ENCODE data around the gene ANKH.

Gene ANKH

GRCh38 chr5:14859980-14860379 lies 11.6 kb downstream of the ANKH start:
- Histone ChIP-seq H3K4me3 (ENCODE audit: severe bottlenecking) (no peak overlapping the region), H3K4me1 (ENCODE audit: insufficient read depth, poor library complexity, severe bottlenecking) (no peaks in the 10 kb centered on the region), H3K36me3 (ENCODE audit: low read depth) (no peaks in the 10 kb centered on the region), H3K27ac (ENCODE audit: poor library complexity, severe bottlenecking) (no peak overlapping the region), H3K27me3 (ENCODE audit: insufficient read depth, poor library complexity, severe bottlenecking) (no peaks in the 10 kb centered on the region), H3K9me3 (ENCODE audit: severe bottlenecking) (no peaks in the 10 kb centered on the region)
- peak; percentile 23; the same call in 1 of the 3 replicates for ATAC-seq (ENCODE audit: low read depth)
- TF ChIP-seq, protein P1, sequence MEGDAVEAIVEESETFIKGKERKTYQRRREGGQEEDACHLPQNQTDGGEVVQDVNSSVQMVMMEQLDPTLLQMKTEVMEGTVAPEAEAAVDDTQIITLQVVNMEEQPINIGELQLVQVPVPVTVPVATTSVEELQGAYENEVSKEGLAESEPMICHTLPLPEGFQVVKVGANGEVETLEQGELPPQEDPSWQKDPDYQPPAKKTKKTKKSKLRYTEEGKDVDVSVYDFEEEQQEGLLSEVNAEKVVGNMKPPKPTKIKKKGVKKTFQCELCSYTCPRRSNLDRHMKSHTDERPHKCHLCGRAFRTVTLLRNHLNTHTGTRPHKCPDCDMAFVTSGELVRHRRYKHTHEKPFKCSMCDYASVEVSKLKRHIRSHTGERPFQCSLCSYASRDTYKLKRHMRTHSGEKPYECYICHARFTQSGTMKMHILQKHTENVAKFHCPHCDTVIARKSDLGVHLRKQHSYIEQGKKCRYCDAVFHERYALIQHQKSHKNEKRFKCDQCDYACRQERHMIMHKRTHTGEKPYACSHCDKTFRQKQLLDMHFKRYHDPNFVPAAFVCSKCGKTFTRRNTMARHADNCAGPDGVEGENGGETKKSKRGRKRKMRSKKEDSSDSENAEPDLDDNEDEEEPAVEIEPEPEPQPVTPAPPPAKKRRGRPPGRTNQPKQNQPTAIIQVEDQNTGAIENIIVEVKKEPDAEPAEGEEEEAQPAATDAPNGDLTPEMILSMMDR (IDR thresholded peaks at IDR 0.05; ENCODE audit: poor library complexity, severe bottlenecking) = no peak
- DNase-seq (ENCODE audit: low spot score) = no peak

DNA sequence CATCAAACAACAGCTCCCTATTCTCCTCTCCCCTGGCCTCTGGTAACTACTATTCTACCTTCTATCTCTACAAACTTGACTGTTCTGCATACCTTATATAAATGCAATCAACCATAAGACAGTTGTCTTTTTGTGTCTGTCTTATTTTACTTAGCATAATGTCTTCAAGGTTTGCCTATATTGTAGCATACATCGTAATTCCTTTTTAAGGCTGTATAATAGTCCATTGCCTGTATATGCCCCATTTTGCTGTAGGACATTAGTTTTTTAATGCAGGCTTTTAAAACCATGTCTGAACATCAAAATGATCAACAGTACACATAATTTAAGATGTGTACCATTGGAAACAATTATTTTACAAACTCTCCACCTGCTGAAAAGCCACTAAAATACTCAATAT lies 12.4 kb downstream of the ANKH start:
- no peaks in the 10 kb centered on the region for H3K4me1 ChIP-seq (ENCODE audit: insufficient read depth, poor library complexity, severe bottlenecking)
- H3K4me3 ChIP-seq (ENCODE audit: severe bottlenecking) = no peak overlapping the region
- TF ChIP-seq, protein P1 (IDR thresholded peaks at IDR 0.05; ENCODE audit: poor library complexity, severe bottlenecking) = no peak
- no peak overlapping the region for H3K27ac ChIP-seq (ENCODE audit: poor library complexity, severe bottlenecking)
- no peaks in the 10 kb centered on the region for H3K9me3 ChIP-seq (ENCODE audit: severe bottlenecking)
- DNase-seq (ENCODE audit: low spot score) (no peak), ATAC-seq (ENCODE audit: low read depth) (no peak)
- no peaks in the 10 kb centered on the region for H3K36me3 ChIP-seq (ENCODE audit: low read depth)
- H3K27me3 ChIP-seq (ENCODE audit: insufficient read depth, poor library complexity, severe bottlenecking) = no peaks in the 10 kb centered on the region

DNA sequence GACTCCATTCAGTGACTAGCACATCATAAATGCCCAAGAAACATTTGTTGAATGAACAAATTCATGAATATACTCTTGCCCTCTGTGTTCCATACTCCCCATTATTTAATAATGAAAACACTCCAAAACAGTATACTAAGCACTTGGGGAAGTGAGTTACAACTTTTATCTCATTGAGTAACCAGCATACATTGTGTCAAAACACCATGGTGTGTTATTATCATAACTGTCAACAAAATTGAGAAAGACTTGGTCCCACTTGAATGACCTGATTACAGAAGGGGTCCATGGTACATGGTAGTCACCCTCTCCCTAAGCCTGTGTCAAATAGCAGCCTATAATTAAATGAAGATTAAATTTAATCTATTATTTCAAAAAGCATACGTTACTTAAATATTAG lies 16.2 kb downstream of the ANKH start:
- Histone ChIP-seq H3K9me3 (ENCODE audit: severe bottlenecking) (no peaks in the 10 kb centered on the region), H3K27ac (ENCODE audit: poor library complexity, severe bottlenecking) (no peak overlapping the region), H3K4me3 (ENCODE audit: severe bottlenecking) (no peak overlapping the region), H3K4me1 (ENCODE audit: insufficient read depth, poor library complexity, severe bottlenecking) (peaks cover 1% of the 10 kb centered on the region), H3K27me3 (ENCODE audit: insufficient read depth, poor library complexity, severe bottlenecking) (no peaks in the 10 kb centered on the region), H3K36me3 (ENCODE audit: low read depth) (no peaks in the 10 kb centered on the region)
- ATAC-seq (ENCODE audit: low read depth) (no peak), DNase-seq (ENCODE audit: low spot score) (no peak)
- TF ChIP-seq, protein P1 (IDR thresholded peaks at IDR 0.05; ENCODE audit: poor library complexity, severe bottlenecking) = no peak

DNA sequence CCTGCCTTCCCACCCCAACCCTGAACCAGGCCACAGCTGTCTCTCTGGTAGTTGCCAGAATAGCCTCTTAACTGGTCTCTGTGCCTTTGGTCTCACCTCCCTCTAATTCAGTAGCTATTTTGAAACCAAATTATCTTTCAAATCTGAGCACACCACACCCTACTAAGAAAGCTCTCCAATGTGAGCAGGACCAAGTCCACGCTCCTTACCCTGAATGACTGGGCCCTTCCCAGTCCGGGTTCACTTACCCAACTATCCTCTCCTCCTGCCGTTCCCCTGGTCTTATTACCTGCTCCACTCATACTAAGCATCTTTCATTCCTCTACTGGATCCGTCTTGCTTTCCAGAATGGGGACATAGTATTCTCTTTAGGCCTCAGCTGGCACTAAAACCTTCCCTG lies 16.8 kb downstream of the ANKH start:
- H3K4me1 ChIP-seq (ENCODE audit: insufficient read depth, poor library complexity, severe bottlenecking) = peaks cover 7% of the 10 kb centered on the region
- no peaks in the 10 kb centered on the region for H3K27me3 ChIP-seq (ENCODE audit: insufficient read depth, poor library complexity, severe bottlenecking)
- no peak for ATAC-seq (ENCODE audit: low read depth)
- H3K9me3 ChIP-seq (ENCODE audit: severe bottlenecking) = no peaks in the 10 kb centered on the region
- TF ChIP-seq, protein P1 (IDR thresholded peaks at IDR 0.05; ENCODE audit: poor library complexity, severe bottlenecking) = no peak
- no peak overlapping the region for H3K27ac ChIP-seq (ENCODE audit: poor library complexity, severe bottlenecking)
- no peaks in the 10 kb centered on the region for H3K36me3 ChIP-seq (ENCODE audit: low read depth)
- H3K4me3 ChIP-seq (ENCODE audit: severe bottlenecking) = no peak overlapping the region
- DNase-seq (ENCODE audit: low spot score) = no peak

DNA sequence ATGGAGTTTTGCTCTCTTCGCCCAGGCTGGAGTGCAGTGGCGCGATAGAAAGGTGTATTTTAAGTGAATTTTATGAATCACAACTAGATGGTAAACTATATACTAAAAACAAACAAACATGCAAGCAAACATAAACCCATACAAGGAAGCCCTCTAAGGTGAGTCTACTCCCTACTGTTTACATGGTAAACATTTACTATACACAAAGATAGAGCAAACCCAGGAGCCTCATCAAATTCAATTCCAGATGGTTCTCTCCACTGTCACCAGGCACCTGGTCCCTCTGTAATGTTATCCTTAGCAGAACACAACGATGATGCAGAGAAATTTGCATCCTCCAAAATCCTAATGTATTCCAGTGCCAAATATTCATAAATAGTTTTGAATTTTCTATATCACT lies 17.9 kb downstream of the ANKH start:
- Histone ChIP-seq H3K9me3 (ENCODE audit: severe bottlenecking) (no peaks in the 10 kb centered on the region), H3K4me1 (ENCODE audit: insufficient read depth, poor library complexity, severe bottlenecking) (peaks cover 17% of the 10 kb centered on the region), H3K27me3 (ENCODE audit: insufficient read depth, poor library complexity, severe bottlenecking) (no peaks in the 10 kb centered on the region), H3K4me3 (ENCODE audit: severe bottlenecking) (no peak overlapping the region), H3K27ac (ENCODE audit: poor library complexity, severe bottlenecking) (no peak overlapping the region), H3K36me3 (ENCODE audit: low read depth) (no peaks in the 10 kb centered on the region)
- DNase-seq (ENCODE audit: low spot score) (no peak), ATAC-seq (ENCODE audit: low read depth) (no peak)
- TF ChIP-seq, protein P1 (IDR thresholded peaks at IDR 0.05; ENCODE audit: poor library complexity, severe bottlenecking) = no peak

Data from RWPE2 (cell line).